Neutrophil (primary cell): ENCODE measurements around the gene ERLEC1.

Experiments
- H3K27ac ChIP-seq: fragments of 200-600 bp; sonication (generic); 2 replicates; pipeline ENCODE4 v1.5.1; 2016; ENCODE audit warnings: mild to moderate bottlenecking, moderate library complexity
- H3K27me3 ChIP-seq: fragments of 200-600 bp; sonication (generic); 2 replicates; pipeline ENCODE4 v1.6.0; 2016; ENCODE audit warnings: mild to moderate bottlenecking
- H3K36me3 ChIP-seq: fragments of 200-600 bp; sonication (generic); 2 replicates; pipeline ENCODE4 v1.5.1; 2017
- H3K4me1 ChIP-seq, 2 experiments: fragments of 200-600 bp in 1 of 2; sonication (generic) in 1 of 2; 1 replicate in 1 of 2; 2 replicates in 1 of 2; pipeline versions ENCODE4 v1.5.1 to v1.6.1; 2013 to 2016; ENCODE audit warnings: low read depth in 1 of 2, low read length in 1 of 2, mild to moderate bottlenecking in 1 of 2, moderate library complexity in 1 of 2; ENCODE audit not compliant: control insufficient read depth in 1 of 2, insufficient read depth in 1 of 2
- H3K4me3 ChIP-seq, 2 experiments: fragments of 200-600 bp in 1 of 2; sonication (generic) in 1 of 2; 1 replicate in 1 of 2; 2 replicates in 1 of 2; pipeline ENCODE4 v1.5.1; 2013 to 2016; ENCODE audit warnings: low read depth in 1 of 2, low read length in 1 of 2, mild to moderate bottlenecking in 1 of 2, moderate library complexity in 1 of 2
- H3K9me3 ChIP-seq: fragments of 200-600 bp; sonication (generic); 2 replicates; pipeline ENCODE4 v1.5.1; 2016
- CTCF ChIP-seq: fragments of 200-600 bp; sonication (generic); IDR thresholded peaks from 2 replicates; pipeline ENCODE4 v1.5.1; 2016; ENCODE audit warnings: antibody characterized with exemption

The ERLEC1 gene

GRCh38 chr2:53793821-53794220 is 7.0 kb downstream of the ERLEC1 start:
- peaks cover 31% of the 10 kb centered on the region for H3K36me3 ChIP-seq

GRCh38 chr2:53801547-53801946 is 14.7 kb downstream of the ERLEC1 start:
- Histone ChIP-seq H3K27me3 (no peaks in the 10 kb centered on the region), H3K36me3 (peaks cover 39% of the 10 kb centered on the region)

More at GRCh38 chr2:53793821-53794220, 7.0 kb downstream of the ERLEC1 start:
- no peak overlapping the region for H3K4me3 ChIP-seq
- TF ChIP-seq CTCF, result no peak
- no peaks in the 10 kb centered on the region for H3K9me3 ChIP-seq
- no peak overlapping the region for H3K27ac ChIP-seq
- H3K27me3 ChIP-seq, result no peaks in the 10 kb centered on the region
- no peaks in the 10 kb centered on the region for H3K4me1 ChIP-seq

GRCh38 chr2:53802617-53803151 is 15.8 kb downstream of the ERLEC1 start:
- no peaks in the 10 kb centered on the region for H3K27me3 ChIP-seq
- H3K36me3 ChIP-seq, result peaks cover 42% of the 10 kb centered on the region
- H3K4me3 ChIP-seq, result no peak overlapping the region
- H3K27ac ChIP-seq, result no peak overlapping the region
- no peaks in the 10 kb centered on the region for H3K4me1 ChIP-seq
- H3K9me3 ChIP-seq, result no peaks in the 10 kb centered on the region
- no peak for TF ChIP-seq CTCF

More at GRCh38 chr2:53801547-53801946, 14.7 kb downstream of the ERLEC1 start:
- no peaks in the 10 kb centered on the region for H3K9me3 ChIP-seq
- no peak overlapping the region for H3K27ac ChIP-seq
- no peak for TF ChIP-seq CTCF
- H3K4me1 ChIP-seq, result no peaks in the 10 kb centered on the region
- no peak overlapping the region for H3K4me3 ChIP-seq

- Histone ChIP-seq H3K9me3 (no peaks in the 10 kb centered on the region), H3K4me3 (no peak overlapping the region), H3K36me3 (peaks cover 70% of the 10 kb centered on the region), H3K27ac (no peak overlapping the region), H3K4me1 (peaks cover 0 to 3% of the 10 kb centered on the region in 2 experiments), H3K27me3 (no peaks in the 10 kb centered on the region)
- no peak for TF ChIP-seq CTCF
Observed at GRCh38 chr2:53811601-53812000, 24.8 kb downstream of the ERLEC1 start.

GRCh38 chr2:53813151-53813550 is 26.3 kb downstream of the ERLEC1 start:
- H3K4me3 ChIP-seq, result no peak overlapping the region
- H3K36me3 ChIP-seq, result peaks cover 64% of the 10 kb centered on the region
- no peaks in the 10 kb centered on the region for H3K27me3 ChIP-seq
- H3K4me1 ChIP-seq, result peaks cover 0 to 3% of the 10 kb centered on the region in 2 experiments
- TF ChIP-seq CTCF, result no peak
- H3K27ac ChIP-seq, result no peak overlapping the region
- no peaks in the 10 kb centered on the region for H3K9me3 ChIP-seq
